ENCODE results near the gene TXN2.

DNA sequence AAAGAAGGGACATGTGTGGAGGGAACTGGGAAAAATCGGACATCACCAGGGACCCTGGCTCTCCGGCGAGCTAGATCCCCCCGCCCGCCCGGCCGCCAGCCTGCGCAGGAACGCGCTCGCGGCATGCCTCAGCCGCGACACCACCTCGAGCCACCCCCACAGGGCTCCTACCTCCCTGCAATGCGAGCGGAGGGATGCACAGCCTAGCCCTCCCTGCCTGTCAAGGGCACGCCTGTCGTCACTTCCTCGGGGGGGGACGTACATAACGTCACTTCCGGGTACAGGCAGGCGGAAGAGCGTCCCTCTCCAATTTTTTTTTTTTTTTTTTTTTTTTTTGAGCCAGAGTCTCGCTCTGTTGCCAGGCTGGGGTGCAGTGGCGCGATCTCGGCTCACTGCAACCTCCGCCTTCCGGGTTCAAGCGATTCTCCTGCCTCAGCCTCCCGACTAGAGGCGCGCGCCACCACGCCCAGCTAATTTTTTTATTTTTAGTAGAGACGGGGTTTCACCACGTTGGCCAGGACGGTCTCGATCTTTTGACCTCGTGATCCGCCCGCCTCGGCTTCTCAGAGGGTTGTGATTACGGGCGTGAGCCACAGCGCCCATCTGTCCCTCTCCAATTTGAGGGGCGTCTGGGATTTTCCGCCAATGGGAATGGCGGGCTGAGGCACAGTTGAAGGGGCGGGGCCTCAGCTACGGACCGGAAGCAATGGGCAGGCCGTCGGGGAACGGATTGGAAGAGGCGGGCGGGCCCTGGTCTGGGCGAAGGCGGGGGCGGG, at the start of gene TXN2:
- no peak for TF ChIP-seq EZH2 (IDR thresholded peaks at IDR 0.05; ENCODE audit: borderline replicate concordance, insufficient read depth, low read depth, low read length, poor library complexity, severe bottlenecking)
- TF ChIP-seq, protein P1, sequence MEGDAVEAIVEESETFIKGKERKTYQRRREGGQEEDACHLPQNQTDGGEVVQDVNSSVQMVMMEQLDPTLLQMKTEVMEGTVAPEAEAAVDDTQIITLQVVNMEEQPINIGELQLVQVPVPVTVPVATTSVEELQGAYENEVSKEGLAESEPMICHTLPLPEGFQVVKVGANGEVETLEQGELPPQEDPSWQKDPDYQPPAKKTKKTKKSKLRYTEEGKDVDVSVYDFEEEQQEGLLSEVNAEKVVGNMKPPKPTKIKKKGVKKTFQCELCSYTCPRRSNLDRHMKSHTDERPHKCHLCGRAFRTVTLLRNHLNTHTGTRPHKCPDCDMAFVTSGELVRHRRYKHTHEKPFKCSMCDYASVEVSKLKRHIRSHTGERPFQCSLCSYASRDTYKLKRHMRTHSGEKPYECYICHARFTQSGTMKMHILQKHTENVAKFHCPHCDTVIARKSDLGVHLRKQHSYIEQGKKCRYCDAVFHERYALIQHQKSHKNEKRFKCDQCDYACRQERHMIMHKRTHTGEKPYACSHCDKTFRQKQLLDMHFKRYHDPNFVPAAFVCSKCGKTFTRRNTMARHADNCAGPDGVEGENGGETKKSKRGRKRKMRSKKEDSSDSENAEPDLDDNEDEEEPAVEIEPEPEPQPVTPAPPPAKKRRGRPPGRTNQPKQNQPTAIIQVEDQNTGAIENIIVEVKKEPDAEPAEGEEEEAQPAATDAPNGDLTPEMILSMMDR (IDR thresholded peaks at IDR 0.05) = no peak

Data from B cell (primary cell).